CD4-positive, alpha-beta T cell (primary cell): ENCODE data around the gene NELFE. TPM values are rescaled to one million over a fixed set of nuclear protein-coding genes. Genes with fewer than 3 reads are reported as not detected.
"Not testable (repeated sequence)": the region's sequence is repeated elsewhere in the genome, so short reads cannot be mapped to it uniquely, and the experiment has no call there.

Source experiments
- ATAC-seq: fragments of 200-7000 bp; cut with Tn5 transposase; one replicate; pipeline ENCODE4 v1.10.0; 2022; ENCODE audit warnings: mild to moderate bottlenecking; ENCODE audit not compliant: poor library complexity
- CTCF ChIA-PET: fragments of 350-600 bp; sonication (Branson Sonifier 250); formaldehyde crosslinking; loops from one replicate; lab custom pipeline; 2021; ENCODE audit warnings: antibody characterized with exemption, inconsistent platforms; lab: Charles Lee
- POLR2A ChIA-PET: fragments of 350-600 bp; sonication (Branson Sonifier 250); formaldehyde crosslinking; loops from one replicate; lab custom pipeline; 2021; ENCODE audit warnings: antibody characterized with exemption, inconsistent platforms; lab: Charles Lee
- DNase-seq, 14 experiments: peaks; one replicate each; pipeline ENCODE4 v3.0.0-alpha.2; 2013 to 2020; ENCODE audit warnings: mixed read lengths in 2 of 14
- H3K27ac ChIP-seq, 2 donors: one replicate each; pipeline versions ENCODE4 v1.5.1 to v1.7.0; 2013; ENCODE audit warnings: low read length in 2 of 2, low read depth in 1 of 2, mild to moderate bottlenecking in 1 of 2
- H3K27me3 ChIP-seq, 2 experiments: 1 replicate in 1 of 2; 2 replicates in 1 of 2; pipeline versions ENCODE4 v1.6.1 to v1.7.0; 2013; ENCODE audit warnings: low read length in 2 of 2, control low read depth in 1 of 2, mild to moderate bottlenecking in 1 of 2, moderate library complexity in 1 of 2; ENCODE audit not compliant: insufficient read depth in 2 of 2, control insufficient read depth in 1 of 2
- H3K36me3 ChIP-seq: one replicate; pipeline ENCODE4 v1.6.1; 2013; ENCODE audit warnings: low read length, control low read depth; ENCODE audit not compliant: insufficient read depth
- H3K4me1 ChIP-seq: one replicate; pipeline ENCODE4 v1.6.1; 2013; ENCODE audit warnings: low read length, control low read depth; ENCODE audit not compliant: insufficient read depth
- H3K4me3 ChIP-seq: one replicate; pipeline ENCODE4 v1.5.1; 2013; ENCODE audit warnings: mild to moderate bottlenecking, low read length, moderate library complexity
- H3K9me3 ChIP-seq, 2 experiments: 1 replicate in 1 of 2; 2 replicates in 1 of 2; pipeline versions ENCODE4 v1.6.1 to v1.7.0; 2013; ENCODE audit warnings: low read length in 2 of 2, mild to moderate bottlenecking in 2 of 2, control low read depth in 1 of 2, moderate library complexity in 1 of 2; ENCODE audit not compliant: control insufficient read depth in 1 of 2, insufficient read depth in 1 of 2
- H3K27ac Mint-ChIP-seq: one replicate; pipeline ENCODE4 v1.8.0; 2020; ENCODE audit warnings: mixed read lengths
- H3K27me3 Mint-ChIP-seq: one replicate; pipeline ENCODE4 v1.8.0; 2021; ENCODE audit warnings: mixed read lengths
- H3K36me3 Mint-ChIP-seq: one replicate; pipeline ENCODE4 v1.8.0; 2021; ENCODE audit warnings: low read depth, mixed read lengths
- H3K4me1 Mint-ChIP-seq: one replicate; pipeline ENCODE4 v1.8.0; 2021; ENCODE audit warnings: low read depth, mixed read lengths
- H3K4me3 Mint-ChIP-seq: one replicate; pipeline ENCODE4 v1.8.0; 2020; ENCODE audit warnings: mild to moderate bottlenecking, mixed read lengths
- H3K9me3 Mint-ChIP-seq: one replicate; pipeline ENCODE4 v1.8.0; 2020; ENCODE audit warnings: mixed read lengths
- CTCF ChIP-seq: fragments of 200-600 bp; IDR thresholded peaks from one replicate; pipeline ENCODE4 v1.8.0; 2022; ENCODE audit warnings: antibody characterized with exemption, mild to moderate bottlenecking
- intact Hi-C, 2 experiments: fragments of 100-400 bp; cut with DNase I in 1 of 2; cut with micrococcal nuclease in 1 of 2; formaldehyde crosslinking; loops; one replicate each; pipeline versions ENCODE4 v1.15.1 to v1.9.0; 2023 to 2025; cut with DNase I, micrococcal nuclease
- total RNA-seq, 174 experiments: library from RNA in 2 of 174; stranded (reverse) in 2 of 174; gene quantifications; one replicate each; pipeline ENCODE4 v1.2.3 and lab custom pipeline; 2021 to 2026

The NELFE gene
- total RNA-seq, 2 experiments from 2014 or later: 53.8 to 58.2 TPM

- Histone ChIP-seq H3K36me3 (no peaks in the 10 kb centered on the region), H3K4me1 (no peaks in the 10 kb centered on the region), H3K9me3 (no peaks in the 10 kb centered on the region), H3K27me3 (no peaks in the 10 kb centered on the region), H3K4me3 (no peak overlapping the region), H3K27ac (no peak overlapping the region)
- Mint-ChIP-seq H3K36me3 (no peaks in the 10 kb centered on the region), H3K27ac (no peak overlapping the region), H3K4me3 (no peak overlapping the region), H3K4me1 (no peaks in the 10 kb centered on the region), H3K9me3 (no peaks in the 10 kb centered on the region), H3K27me3 (no peaks in the 10 kb centered on the region)
- ChIA-PET POLR2A (no interaction called here), CTCF (no interaction called here)
- intact Hi-C loops: no loop called here
- TF ChIP-seq CTCF: no peak
- no peak for DNase-seq
- no peak for ATAC-seq
Observed at GRCh38 chr6:31915351-31915750, 43.4 kb downstream of the NELFE start.

GRCh38 chr6:31911826-31912585 lies 46.8 kb downstream of the NELFE start:
- H3K36me3 Mint-ChIP-seq: no peaks in the 10 kb centered on the region
- intact Hi-C loops: no loop called here
- Histone ChIP-seq H3K27me3 (no peaks in the 10 kb centered on the region), H3K4me3 (no peak overlapping the region), H3K36me3 (no peaks in the 10 kb centered on the region), H3K27ac (no peak overlapping the region), H3K9me3 (no peaks in the 10 kb centered on the region), H3K4me1 (no peaks in the 10 kb centered on the region)
- H3K4me1 Mint-ChIP-seq: no peaks in the 10 kb centered on the region
- H3K27ac Mint-ChIP-seq: no peak overlapping the region
- H3K27me3 Mint-ChIP-seq: no peaks in the 10 kb centered on the region
- ATAC-seq (no peak), DNase-seq (no peak)
- POLR2A ChIA-PET: no interaction called here
- H3K4me3 Mint-ChIP-seq: no peak overlapping the region
- CTCF ChIA-PET: no interaction called here
- TF ChIP-seq CTCF: no peak
- no peaks in the 10 kb centered on the region for H3K9me3 Mint-ChIP-seq

- intact Hi-C loops, H3K4me1 Mint-ChIP-seq, H3K36me3 Mint-ChIP-seq, H3K27me3 Mint-ChIP-seq, H3K27me3 ChIP-seq, H3K4me3 ChIP-seq, H3K36me3 ChIP-seq, ATAC-seq, H3K27ac Mint-ChIP-seq, H3K4me1 ChIP-seq, H3K4me3 Mint-ChIP-seq, CTCF ChIA-PET, H3K9me3 Mint-ChIP-seq, DNase-seq, H3K27ac ChIP-seq, H3K9me3 ChIP-seq, POLR2A ChIA-PET: not testable (repeated sequence)
Observed at GRCh38 chr6:31909298-31909697, 49.5 kb downstream of the NELFE start.

GRCh38 chr6:31908791-31909190 lies 50.0 kb downstream of the NELFE start:
- Mint-ChIP-seq H3K9me3 (no peaks in the 10 kb centered on the region), H3K4me1 (no peaks in the 10 kb centered on the region)

More at GRCh38 chr6:31908791-31909190, 50.0 kb downstream of the NELFE start:
- H3K27me3 ChIP-seq: no peaks in the 10 kb centered on the region
- intact Hi-C loops: no loop called here
- Mint-ChIP-seq H3K4me3 (no peak overlapping the region), H3K27ac (no peak overlapping the region), H3K36me3 (no peaks in the 10 kb centered on the region), H3K27me3 (no peaks in the 10 kb centered on the region)
- H3K9me3 ChIP-seq: no peaks in the 10 kb centered on the region
- H3K4me3 ChIP-seq: no peak overlapping the region
- ChIA-PET POLR2A (no interaction called here), CTCF (no interaction called here)
- no peaks in the 10 kb centered on the region for H3K4me1 ChIP-seq
- no peak for DNase-seq
- no peak for ATAC-seq
- TF ChIP-seq CTCF: no peak
- no peaks in the 10 kb centered on the region for H3K36me3 ChIP-seq
- no peak overlapping the region for H3K27ac ChIP-seq
